Inflammatory macrophage treated with lipopolysaccharide for 4 hours (primary cell): ENCODE results near the gene ITGBL1.

Experiments used
- DNase-seq: peaks from one replicate; pipeline ENCODE4 v3.0.0-alpha.2; 2020

Gene ITGBL1

GRCh38 chr13:101453784-101454201 is 1.3 kb downstream of the ITGBL1 start:
- DNase-seq, result no peak

- no peak for DNase-seq
Observed at GRCh38 chr13:101454767-101455166, 2.3 kb downstream of the ITGBL1 start.

GRCh38 chr13:101455863-101456262 is 3.4 kb downstream of the ITGBL1 start:
- no peak for DNase-seq

GRCh38 chr13:101457176-101457575 is 4.7 kb downstream of the ITGBL1 start:
- DNase-seq, result no peak

GRCh38 chr13:101465877-101466276 is 13.4 kb downstream of the ITGBL1 start:
- no peak for DNase-seq

- no peak for DNase-seq
Observed at GRCh38 chr13:101467415-101467814, 14.9 kb downstream of the ITGBL1 start.

GRCh38 chr13:101473458-101473857 is 21.0 kb downstream of the ITGBL1 start:
- no peak for DNase-seq

- DNase-seq, result no peak
Observed at GRCh38 chr13:101474419-101474957, 22.0 kb downstream of the ITGBL1 start.

- DNase-seq, result no peak
Observed at GRCh38 chr13:101475536-101475935, 23.1 kb downstream of the ITGBL1 start.

- DNase-seq, result no peak
Observed at GRCh38 chr13:101481421-101481820, 28.9 kb downstream of the ITGBL1 start.

GRCh38 chr13:101486708-101487437 is 34.4 kb downstream of the ITGBL1 start:
- DNase-seq, result no peak

GRCh38 chr13:101487438-101487830 is 35.0 kb downstream of the ITGBL1 start:
- no peak for DNase-seq

GRCh38 chr13:101488734-101489133 is 36.3 kb downstream of the ITGBL1 start:
- DNase-seq, result no peak

GRCh38 chr13:101489643-101490405 is 37.3 kb downstream of the ITGBL1 start:
- DNase-seq, result no peak

- DNase-seq, result no peak
Observed at GRCh38 chr13:101490406-101491015, 38.0 kb downstream of the ITGBL1 start.

- no peak for DNase-seq
Observed at GRCh38 chr13:101492251-101492910, 39.9 kb downstream of the ITGBL1 start.

GRCh38 chr13:101493541-101493940 is 41.1 kb downstream of the ITGBL1 start:
- no peak for DNase-seq

- no peak for DNase-seq
Observed at GRCh38 chr13:101499406-101499805, 46.9 kb downstream of the ITGBL1 start.

- DNase-seq, result no peak
Observed at GRCh38 chr13:101502618-101503017, 50.1 kb downstream of the ITGBL1 start.

- DNase-seq, result no peak
Observed at GRCh38 chr13:101511161-101511560, 58.7 kb downstream of the ITGBL1 start.

- no peak for DNase-seq
Observed at GRCh38 chr13:101511766-101512165, 59.3 kb downstream of the ITGBL1 start.

GRCh38 chr13:101512650-101513049 is 60.2 kb downstream of the ITGBL1 start:
- DNase-seq, result no peak

GRCh38 chr13:101514100-101514499 is 61.6 kb downstream of the ITGBL1 start:
- no peak for DNase-seq
